ENCODE results near the gene NFKB1. TPM values are rescaled to one million over a fixed set of nuclear protein-coding genes. Genes with fewer than 3 reads are reported as not detected.

NFKB1 gene
- total and polyA plus RNA-seq, 8 donors, result 7.0 to 33.5 (median 15.4) TPM

DNA sequence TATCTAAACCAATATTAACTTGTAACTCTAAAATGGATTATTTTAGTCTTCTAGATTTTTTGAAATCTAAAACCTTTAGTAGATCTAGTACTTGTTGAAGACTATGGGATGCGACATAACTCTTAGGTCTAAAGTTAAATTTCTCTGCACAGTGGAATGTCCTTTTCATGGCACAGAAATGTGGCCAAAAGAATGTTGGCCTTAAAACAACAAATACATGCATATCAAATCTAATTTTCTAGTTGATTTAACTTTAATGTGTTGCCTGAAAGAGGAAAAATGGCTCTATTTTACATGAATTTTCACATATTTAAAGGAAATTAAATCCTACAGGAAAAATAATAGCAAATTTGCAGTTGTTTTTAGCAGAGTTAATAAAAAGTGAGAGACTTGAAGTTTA lies 30.3 kb downstream of the NFKB1 start:
- Histone ChIP-seq H3K27me3 (no peaks in the 10 kb centered on the region), H3K27ac (no peak overlapping the region), H3K36me3 (no peaks in the 10 kb centered on the region), H3K4me1 (no peaks in the 10 kb centered on the region), H3K9me3 (no peaks in the 10 kb centered on the region), H3K4me3 (no peak overlapping the region)
- WGBS, 2 donors, result 98 to 100% methylated on average over 1 of the region's 1 CpG
- ATAC-seq, result no peak
- no peak for DNase-seq
- FAIRE-seq, result peak; percentile 13
- intact Hi-C loops (cut with DNase I), result no loop called here
- TF ChIP-seq, protein P1, sequence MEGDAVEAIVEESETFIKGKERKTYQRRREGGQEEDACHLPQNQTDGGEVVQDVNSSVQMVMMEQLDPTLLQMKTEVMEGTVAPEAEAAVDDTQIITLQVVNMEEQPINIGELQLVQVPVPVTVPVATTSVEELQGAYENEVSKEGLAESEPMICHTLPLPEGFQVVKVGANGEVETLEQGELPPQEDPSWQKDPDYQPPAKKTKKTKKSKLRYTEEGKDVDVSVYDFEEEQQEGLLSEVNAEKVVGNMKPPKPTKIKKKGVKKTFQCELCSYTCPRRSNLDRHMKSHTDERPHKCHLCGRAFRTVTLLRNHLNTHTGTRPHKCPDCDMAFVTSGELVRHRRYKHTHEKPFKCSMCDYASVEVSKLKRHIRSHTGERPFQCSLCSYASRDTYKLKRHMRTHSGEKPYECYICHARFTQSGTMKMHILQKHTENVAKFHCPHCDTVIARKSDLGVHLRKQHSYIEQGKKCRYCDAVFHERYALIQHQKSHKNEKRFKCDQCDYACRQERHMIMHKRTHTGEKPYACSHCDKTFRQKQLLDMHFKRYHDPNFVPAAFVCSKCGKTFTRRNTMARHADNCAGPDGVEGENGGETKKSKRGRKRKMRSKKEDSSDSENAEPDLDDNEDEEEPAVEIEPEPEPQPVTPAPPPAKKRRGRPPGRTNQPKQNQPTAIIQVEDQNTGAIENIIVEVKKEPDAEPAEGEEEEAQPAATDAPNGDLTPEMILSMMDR (IDR thresholded peaks at IDR 0.05), result no peak

DNA sequence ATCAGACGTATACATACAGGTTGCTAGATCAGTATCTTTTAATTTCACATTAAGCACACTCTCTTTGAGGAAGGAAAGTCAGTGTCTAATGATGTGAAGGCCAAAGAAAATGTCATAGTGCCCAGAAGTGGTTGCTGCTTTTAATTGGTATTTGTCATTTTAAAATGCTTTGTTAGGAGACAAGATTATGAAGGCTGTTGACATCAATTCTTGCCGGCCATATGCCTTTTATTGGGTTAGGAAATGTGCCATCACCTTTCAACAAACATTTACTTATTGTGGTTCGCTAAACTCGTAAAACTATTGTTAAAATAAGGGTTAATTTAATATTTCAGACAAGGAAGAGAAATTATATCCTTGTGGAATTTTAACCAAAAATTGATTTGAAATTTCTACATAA lies 32.2 kb downstream of the NFKB1 start:
- WGBS, 2 donors, result 56 to 59% methylated on average over 4 of the region's 4 CpGs
- no peak for FAIRE-seq

DNA sequence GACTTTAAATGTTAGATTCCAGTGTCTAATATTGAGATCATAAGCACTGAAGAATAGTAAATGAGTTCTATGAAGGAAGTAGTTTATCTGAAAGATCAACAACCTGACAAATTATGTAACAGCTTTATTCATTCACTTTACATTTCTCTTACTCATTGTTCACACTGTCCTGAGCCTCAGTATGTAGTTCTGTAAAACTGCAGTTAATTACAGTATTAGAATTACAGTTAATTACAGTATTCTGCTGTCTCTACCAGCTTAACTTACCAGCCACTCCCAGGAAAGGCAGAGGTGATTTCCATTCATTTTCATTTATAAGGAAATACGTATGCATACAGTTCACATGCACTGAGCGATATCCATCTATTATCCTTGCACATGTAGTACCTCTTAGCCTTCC lies 32.7 kb downstream of the NFKB1 start:
- Histone ChIP-seq H3K4me3 (no peak overlapping the region), H3K36me3 (no peaks in the 10 kb centered on the region), H3K27ac (no peak overlapping the region), H3K4me1 (no peaks in the 10 kb centered on the region), H3K9me3 (no peaks in the 10 kb centered on the region), H3K27me3 (no peaks in the 10 kb centered on the region)
- WGBS, 2 donors, result 95 to 98% methylated on average over 2 of the region's 2 CpGs
- intact Hi-C loops (cut with DNase I), result no loop called here
- DNase-seq (no peak), ATAC-seq (peak in 1 of 4 donors; percentile 25), FAIRE-seq (no peak)
- TF ChIP-seq, protein P1 (IDR thresholded peaks at IDR 0.05), result no peak

More for the DNA sequence above, 32.2 kb downstream of the NFKB1 start:
- DNase-seq, result no peak
- ATAC-seq, result no peak
- TF ChIP-seq, protein P1 (IDR thresholded peaks at IDR 0.05), result no peak
- Histone ChIP-seq H3K27ac (no peak overlapping the region), H3K4me1 (no peaks in the 10 kb centered on the region), H3K27me3 (no peaks in the 10 kb centered on the region), H3K36me3 (no peaks in the 10 kb centered on the region), H3K4me3 (no peak overlapping the region), H3K9me3 (no peaks in the 10 kb centered on the region)
- intact Hi-C loops (cut with DNase I), result no loop called here

DNA sequence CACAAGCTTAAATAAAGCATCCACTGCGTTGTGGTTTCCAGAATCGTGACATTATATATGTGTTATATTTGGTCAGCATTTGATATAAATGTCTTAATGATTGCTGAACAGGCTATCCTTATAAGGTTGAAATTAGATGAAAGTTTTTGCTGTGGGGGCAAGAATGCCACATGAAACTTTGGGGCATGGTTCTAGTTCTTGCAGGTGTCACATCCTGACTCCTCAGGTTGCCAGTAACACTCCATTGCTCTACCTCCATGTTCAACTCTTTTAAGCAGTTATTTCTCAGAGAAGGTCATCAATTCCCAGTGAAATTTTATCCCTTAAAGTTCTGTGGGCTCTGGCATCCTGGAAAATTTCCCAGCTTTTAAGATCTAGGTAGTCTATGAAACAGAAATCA lies 33.7 kb downstream of the NFKB1 start:
- FAIRE-seq (no peak), ATAC-seq (no peak), DNase-seq (no peak)
- H3K27ac ChIP-seq, result no peak overlapping the region
- TF ChIP-seq, protein P1 (IDR thresholded peaks at IDR 0.05), result no peak
- H3K4me3 ChIP-seq, result no peak overlapping the region
- H3K36me3 ChIP-seq, result no peaks in the 10 kb centered on the region
- no peaks in the 10 kb centered on the region for H3K4me1 ChIP-seq
- H3K27me3 ChIP-seq, result no peaks in the 10 kb centered on the region
- H3K9me3 ChIP-seq, result no peaks in the 10 kb centered on the region
- 96 to 97% methylated on average over 2 of the region's 2 CpGs for WGBS, 2 donors
- intact Hi-C loops (cut with DNase I), result no loop called here

DNA sequence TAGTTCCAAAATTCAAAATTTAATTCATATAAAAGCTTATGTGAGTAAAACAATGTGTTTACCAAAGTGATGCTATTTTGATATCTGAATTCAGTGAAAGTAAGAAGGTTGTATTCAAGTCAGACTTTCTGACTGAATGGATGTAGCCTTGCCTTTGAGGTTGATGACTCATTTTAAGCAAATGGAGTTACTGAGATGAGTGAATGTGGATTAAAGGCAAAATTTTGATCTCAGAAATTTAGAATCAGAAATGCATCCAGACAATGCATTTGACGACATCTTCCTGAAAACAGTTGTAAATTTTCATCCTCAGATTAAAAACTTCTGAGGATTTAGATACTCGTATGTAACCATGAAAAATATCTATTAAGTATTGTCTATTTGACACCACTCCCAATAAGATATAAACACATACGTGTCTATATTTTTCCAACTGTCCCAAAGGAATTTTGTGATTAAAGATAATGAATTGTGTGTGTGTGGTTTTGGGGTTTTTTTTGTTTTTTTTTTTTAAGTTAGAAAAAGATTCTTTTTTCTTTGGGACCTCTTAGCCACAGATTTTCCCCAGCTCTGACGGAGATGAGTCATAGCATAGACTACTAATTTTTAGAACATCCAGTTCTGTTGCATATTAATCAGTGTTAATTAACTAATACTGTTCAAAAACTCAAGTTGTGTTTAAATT lies 34.4 kb downstream of the NFKB1 start:
- WGBS, 2 donors, result 86 to 92% methylated on average over 4 of the region's 4 CpGs
- no peak for DNase-seq
- ATAC-seq, result peak in 1 of 4 donors; percentile 24
- Histone ChIP-seq H3K9me3 (no peaks in the 10 kb centered on the region), H3K27ac (no peak overlapping the region), H3K4me3 (no peak overlapping the region), H3K27me3 (no peaks in the 10 kb centered on the region), H3K36me3 (no peaks in the 10 kb centered on the region), H3K4me1 (no peaks in the 10 kb centered on the region)
- peak; percentile 37 for FAIRE-seq
- TF ChIP-seq, protein P1 (IDR thresholded peaks at IDR 0.05), result no peak
- intact Hi-C loops (cut with DNase I), result no loop called here
